GM23338 (cell line): Measurements from ENCODE around the gene CLOCK. TPM values are rescaled to one million over a fixed set of nuclear protein-coding genes. Genes with fewer than 3 reads are reported as not detected.

Experiments
- ATAC-seq: fragments of 200-7000 bp; cut with Tn5 transposase; 3 replicates; pipeline ENCODE4 v1.9.1; 2020
- DNase-seq: peaks from one replicate; pipeline ENCODE4 v3.0.0-alpha.2; 2015; ENCODE audit warnings: low spot score
- H2AFZ ChIP-seq: fragments of 200-600 bp; sonication (generic); 2 replicates; pipeline ENCODE4 v1.8.0; 2016; ENCODE audit warnings: antibody characterized with exemption, mild to moderate bottlenecking, moderate library complexity
- H3F3A ChIP-seq: fragments of 200-600 bp; sonication (generic); replicated peaks from 2 replicates; pipeline ENCODE4 v1.8.0; 2017; ENCODE audit warnings: antibody characterized with exemption, mixed run types, low read depth
- H3K27ac ChIP-seq: fragments of 200-600 bp; sonication (generic); 2 replicates; pipeline ENCODE4 v1.6.1; 2016; ENCODE audit warnings: low read depth
- H3K27me3 ChIP-seq: fragments of 200-600 bp; sonication (generic); 2 replicates; pipeline ENCODE4 v1.8.0; 2016; ENCODE audit warnings: mild to moderate bottlenecking, mixed run types, moderate library complexity; ENCODE audit not compliant: insufficient read depth
- H3K36me3 ChIP-seq: fragments of 200-600 bp; sonication (generic); 2 replicates; pipeline ENCODE4 v1.8.0; 2016; ENCODE audit warnings: mild to moderate bottlenecking; ENCODE audit not compliant: insufficient read depth
- H3K4me1 ChIP-seq: fragments of 200-600 bp; sonication (generic); 2 replicates; pipeline ENCODE4 v1.8.0; 2016; ENCODE audit warnings: mild to moderate bottlenecking, moderate library complexity; ENCODE audit not compliant: insufficient read depth
- H3K4me2 ChIP-seq: fragments of 200-600 bp; sonication (generic); 2 replicates; pipeline ENCODE4 v1.7.1; 2017; ENCODE audit warnings: mixed run types
- H3K4me3 ChIP-seq: fragments of 200-600 bp; sonication (generic); 2 replicates; pipeline ENCODE4 v1.6.1; 2016; ENCODE audit warnings: mixed run types
- H3K79me2 ChIP-seq: fragments of 200-600 bp; sonication (generic); replicated peaks from 2 replicates; pipeline ENCODE4 v1.8.0; 2017; ENCODE audit warnings: mild to moderate bottlenecking; ENCODE audit not compliant: insufficient read depth
- H3K9me2 ChIP-seq: fragments of 200-600 bp; sonication (generic); 2 replicates; pipeline ENCODE4 v1.8.0; 2017; ENCODE audit not compliant: insufficient read depth
- H4K20me1 ChIP-seq: fragments of 200-600 bp; sonication (generic); replicated peaks from 2 replicates; pipeline ENCODE4 v1.8.0; 2017; ENCODE audit warnings: mild to moderate bottlenecking; ENCODE audit not compliant: insufficient read depth
- H3K27ac Mint-ChIP-seq: 2 replicates; pipeline ENCODE4 v1.8.0; 2020; ENCODE audit warnings: inconsistent platforms, mild to moderate bottlenecking, moderate library complexity, mixed read lengths
- H3K27me3 Mint-ChIP-seq: 3 replicates; pipeline ENCODE4 v1.8.0; 2022; ENCODE audit warnings: low read depth, mild to moderate bottlenecking, moderate library complexity, mixed read lengths, inconsistent platforms; ENCODE audit not compliant: insufficient read depth, poor library complexity
- H3K36me3 Mint-ChIP-seq: 3 replicates; pipeline ENCODE4 v1.8.0; 2021; ENCODE audit warnings: low read depth, mild to moderate bottlenecking, inconsistent platforms, moderate library complexity, mixed read lengths
- H3K4me1 Mint-ChIP-seq: 3 replicates; pipeline ENCODE4 v1.8.0; 2020; ENCODE audit warnings: mild to moderate bottlenecking, inconsistent platforms, mixed read lengths
- H3K4me3 Mint-ChIP-seq: 3 replicates; pipeline ENCODE4 v1.8.0; 2021; ENCODE audit warnings: moderate library complexity, mild to moderate bottlenecking, inconsistent platforms, mixed read lengths
- H3K9me3 Mint-ChIP-seq: 3 replicates; pipeline ENCODE4 v1.8.0; 2020; ENCODE audit warnings: moderate library complexity, mild to moderate bottlenecking, inconsistent platforms, mixed read lengths
- CREB1 ChIP-seq: fragments of 250-450 bp; sonication (Bioruptor Pico); IDR thresholded peaks from 2 replicates; pipeline ENCODE4 v1.5.0; 2020; ENCODE audit warnings: low read depth, mild to moderate bottlenecking, moderate library complexity
- EZH2 ChIP-seq: fragments of 200-600 bp; sonication (generic); IDR thresholded peaks from one replicate; pipeline ENCODE4 v1.8.0; 2017; ENCODE audit warnings: antibody characterized with exemption, mild to moderate bottlenecking, low read depth; ENCODE audit not compliant: unreplicated experiment
- EZH2phosphoT487 ChIP-seq: fragments of 200-600 bp; sonication (generic); IDR thresholded peaks from one replicate; pipeline ENCODE4 v1.8.1; 2018; ENCODE audit warnings: antibody characterized with exemption; ENCODE audit not compliant: unreplicated experiment
- JUNB ChIP-seq: IDR thresholded peaks from one replicate; pipeline ENCODE4 v1.6.1; 2016; ENCODE audit warnings: antibody characterized with exemption; ENCODE audit not compliant: unreplicated experiment
- NANOG ChIP-seq: IDR thresholded peaks from 2 replicates; pipeline ENCODE4 v1.6.1; 2016; ENCODE audit warnings: antibody characterized with exemption, borderline replicate concordance
- POLR2AphosphoS5 ChIP-seq: IDR thresholded peaks from 2 replicates; pipeline ENCODE4 v1.6.1; 2016; ENCODE audit warnings: antibody characterized with exemption, low read depth
- STAT1 ChIP-seq: IDR thresholded peaks from one replicate; pipeline ENCODE4 v1.6.1; 2016; ENCODE audit warnings: antibody characterized with exemption; ENCODE audit not compliant: unreplicated experiment
- ZNF114 ChIP-seq: fragments of 250-450 bp; sonication (Bioruptor Pico); IDR thresholded peaks from 2 replicates; pipeline ENCODE4 v1.5.0; 2020; ENCODE audit warnings: mild to moderate bottlenecking, moderate library complexity
- ZNF331 ChIP-seq: fragments of 250-450 bp; sonication (Bioruptor Pico); IDR thresholded peaks from 2 replicates; pipeline ENCODE4 v1.5.0; 2020; ENCODE audit warnings: low read depth, mild to moderate bottlenecking, moderate library complexity
- polyA plus RNA-seq: library from polyadenylated mRNA; unstranded; fragments of >200 nt; fragmentation: Nextera tagmentation; extraction: Ambion mirVana; gene quantifications from 2 replicates; pipeline ENCODE4 v1.2.1, GENCODE V29; 2016
- total RNA-seq: library from RNA; depleted of rRNA; stranded (reverse); fragments of >200 nt; shearing (Covaris generic); gene quantifications from 2 replicates; pipeline ENCODE4 v1.2.3, GENCODE V29; 2014
- TF ChIP-seq, protein P1 (sequence below), 2 experiments: fragments of 200-600 bp in 1 of 2; sonication (generic) in 1 of 2; conservative IDR thresholded peaks; 2 replicates each; pipeline versions ENCODE4 v1.5.1 to v1.6.1; 2016 to 2017; ENCODE audit warnings: antibody characterized with exemption in 2 of 2, low read depth in 2 of 2, mild to moderate bottlenecking in 2 of 2, moderate library complexity in 1 of 2
- TF ChIP-seq, protein P2 (sequence below): fragments of 250-450 bp; sonication (Bioruptor Pico); IDR thresholded peaks from 2 replicates; pipeline ENCODE4 v1.5.0; 2020; ENCODE audit warnings: mild to moderate bottlenecking, moderate library complexity
- TF ChIP-seq, protein P3 (sequence below): IDR thresholded peaks from one replicate; pipeline ENCODE4 v1.6.1; 2018; ENCODE audit warnings: antibody characterized with exemption; ENCODE audit not compliant: unreplicated experiment
- TF ChIP-seq, protein P4 (sequence below): IDR thresholded peaks from 2 replicates; pipeline ENCODE4 v1.6.1; 2016; ENCODE audit warnings: antibody characterized with exemption

CLOCK gene
- total and polyA plus RNA-seq, 2 experiments from 2014 or later: 17.1 to 28.8 TPM

DNA sequence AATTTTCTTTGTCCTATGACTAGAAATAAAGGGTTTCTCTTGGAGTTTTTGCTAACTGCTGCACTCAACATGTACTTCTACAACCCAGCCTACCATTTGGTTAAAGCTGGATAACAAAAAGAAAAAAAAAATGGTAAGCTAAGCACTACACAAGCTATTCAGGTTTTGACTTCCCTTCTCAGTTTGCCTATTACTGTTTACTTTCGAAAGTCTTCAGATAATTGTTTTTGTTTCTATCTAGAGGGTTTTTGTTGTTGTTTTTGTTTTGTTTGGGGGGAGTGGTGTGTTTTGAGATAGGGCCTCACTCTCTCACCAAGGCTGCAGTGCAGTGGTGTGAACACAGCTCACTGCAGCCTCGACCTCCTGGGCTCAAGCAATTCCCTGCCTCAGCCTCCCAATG lies 46.6 kb downstream of the CLOCK start:
- Histone ChIP-seq H3K79me2 (peaks cover 85% of the 10 kb centered on the region), H3K4me2 (no peak overlapping the region), H3K27me3 (no peaks in the 10 kb centered on the region), H3K36me3 (no peaks in the 10 kb centered on the region), H3K4me3 (no peak overlapping the region), H2AFZ (no peak overlapping the region), H3F3A (no peaks in the 10 kb centered on the region), H4K20me1 (no peaks in the 10 kb centered on the region; the same call in 1 of the 2 replicates), H3K27ac (no peak overlapping the region), H3K4me1 (peaks cover 3% of the 10 kb centered on the region; the same call in 1 of the 2 replicates), H3K9me2 (no peaks in the 10 kb centered on the region)
- peaks cover 7% of the 10 kb centered on the region for H3K4me1 Mint-ChIP-seq
- H3K27me3 Mint-ChIP-seq: no peaks in the 10 kb centered on the region
- ATAC-seq: no peak
- TF ChIP-seq, protein P1, sequence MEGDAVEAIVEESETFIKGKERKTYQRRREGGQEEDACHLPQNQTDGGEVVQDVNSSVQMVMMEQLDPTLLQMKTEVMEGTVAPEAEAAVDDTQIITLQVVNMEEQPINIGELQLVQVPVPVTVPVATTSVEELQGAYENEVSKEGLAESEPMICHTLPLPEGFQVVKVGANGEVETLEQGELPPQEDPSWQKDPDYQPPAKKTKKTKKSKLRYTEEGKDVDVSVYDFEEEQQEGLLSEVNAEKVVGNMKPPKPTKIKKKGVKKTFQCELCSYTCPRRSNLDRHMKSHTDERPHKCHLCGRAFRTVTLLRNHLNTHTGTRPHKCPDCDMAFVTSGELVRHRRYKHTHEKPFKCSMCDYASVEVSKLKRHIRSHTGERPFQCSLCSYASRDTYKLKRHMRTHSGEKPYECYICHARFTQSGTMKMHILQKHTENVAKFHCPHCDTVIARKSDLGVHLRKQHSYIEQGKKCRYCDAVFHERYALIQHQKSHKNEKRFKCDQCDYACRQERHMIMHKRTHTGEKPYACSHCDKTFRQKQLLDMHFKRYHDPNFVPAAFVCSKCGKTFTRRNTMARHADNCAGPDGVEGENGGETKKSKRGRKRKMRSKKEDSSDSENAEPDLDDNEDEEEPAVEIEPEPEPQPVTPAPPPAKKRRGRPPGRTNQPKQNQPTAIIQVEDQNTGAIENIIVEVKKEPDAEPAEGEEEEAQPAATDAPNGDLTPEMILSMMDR (conservative IDR thresholded peaks at IDR 0.05; ENCODE audit: low read depth in 2 of 2): no peak
- no peak for TF ChIP-seq ZNF114
- TF ChIP-seq CREB1: no peak
- no peak for TF ChIP-seq STAT1
- no peak for TF ChIP-seq JUNB
- TF ChIP-seq EZH2: no peak
- TF ChIP-seq, protein P2, sequence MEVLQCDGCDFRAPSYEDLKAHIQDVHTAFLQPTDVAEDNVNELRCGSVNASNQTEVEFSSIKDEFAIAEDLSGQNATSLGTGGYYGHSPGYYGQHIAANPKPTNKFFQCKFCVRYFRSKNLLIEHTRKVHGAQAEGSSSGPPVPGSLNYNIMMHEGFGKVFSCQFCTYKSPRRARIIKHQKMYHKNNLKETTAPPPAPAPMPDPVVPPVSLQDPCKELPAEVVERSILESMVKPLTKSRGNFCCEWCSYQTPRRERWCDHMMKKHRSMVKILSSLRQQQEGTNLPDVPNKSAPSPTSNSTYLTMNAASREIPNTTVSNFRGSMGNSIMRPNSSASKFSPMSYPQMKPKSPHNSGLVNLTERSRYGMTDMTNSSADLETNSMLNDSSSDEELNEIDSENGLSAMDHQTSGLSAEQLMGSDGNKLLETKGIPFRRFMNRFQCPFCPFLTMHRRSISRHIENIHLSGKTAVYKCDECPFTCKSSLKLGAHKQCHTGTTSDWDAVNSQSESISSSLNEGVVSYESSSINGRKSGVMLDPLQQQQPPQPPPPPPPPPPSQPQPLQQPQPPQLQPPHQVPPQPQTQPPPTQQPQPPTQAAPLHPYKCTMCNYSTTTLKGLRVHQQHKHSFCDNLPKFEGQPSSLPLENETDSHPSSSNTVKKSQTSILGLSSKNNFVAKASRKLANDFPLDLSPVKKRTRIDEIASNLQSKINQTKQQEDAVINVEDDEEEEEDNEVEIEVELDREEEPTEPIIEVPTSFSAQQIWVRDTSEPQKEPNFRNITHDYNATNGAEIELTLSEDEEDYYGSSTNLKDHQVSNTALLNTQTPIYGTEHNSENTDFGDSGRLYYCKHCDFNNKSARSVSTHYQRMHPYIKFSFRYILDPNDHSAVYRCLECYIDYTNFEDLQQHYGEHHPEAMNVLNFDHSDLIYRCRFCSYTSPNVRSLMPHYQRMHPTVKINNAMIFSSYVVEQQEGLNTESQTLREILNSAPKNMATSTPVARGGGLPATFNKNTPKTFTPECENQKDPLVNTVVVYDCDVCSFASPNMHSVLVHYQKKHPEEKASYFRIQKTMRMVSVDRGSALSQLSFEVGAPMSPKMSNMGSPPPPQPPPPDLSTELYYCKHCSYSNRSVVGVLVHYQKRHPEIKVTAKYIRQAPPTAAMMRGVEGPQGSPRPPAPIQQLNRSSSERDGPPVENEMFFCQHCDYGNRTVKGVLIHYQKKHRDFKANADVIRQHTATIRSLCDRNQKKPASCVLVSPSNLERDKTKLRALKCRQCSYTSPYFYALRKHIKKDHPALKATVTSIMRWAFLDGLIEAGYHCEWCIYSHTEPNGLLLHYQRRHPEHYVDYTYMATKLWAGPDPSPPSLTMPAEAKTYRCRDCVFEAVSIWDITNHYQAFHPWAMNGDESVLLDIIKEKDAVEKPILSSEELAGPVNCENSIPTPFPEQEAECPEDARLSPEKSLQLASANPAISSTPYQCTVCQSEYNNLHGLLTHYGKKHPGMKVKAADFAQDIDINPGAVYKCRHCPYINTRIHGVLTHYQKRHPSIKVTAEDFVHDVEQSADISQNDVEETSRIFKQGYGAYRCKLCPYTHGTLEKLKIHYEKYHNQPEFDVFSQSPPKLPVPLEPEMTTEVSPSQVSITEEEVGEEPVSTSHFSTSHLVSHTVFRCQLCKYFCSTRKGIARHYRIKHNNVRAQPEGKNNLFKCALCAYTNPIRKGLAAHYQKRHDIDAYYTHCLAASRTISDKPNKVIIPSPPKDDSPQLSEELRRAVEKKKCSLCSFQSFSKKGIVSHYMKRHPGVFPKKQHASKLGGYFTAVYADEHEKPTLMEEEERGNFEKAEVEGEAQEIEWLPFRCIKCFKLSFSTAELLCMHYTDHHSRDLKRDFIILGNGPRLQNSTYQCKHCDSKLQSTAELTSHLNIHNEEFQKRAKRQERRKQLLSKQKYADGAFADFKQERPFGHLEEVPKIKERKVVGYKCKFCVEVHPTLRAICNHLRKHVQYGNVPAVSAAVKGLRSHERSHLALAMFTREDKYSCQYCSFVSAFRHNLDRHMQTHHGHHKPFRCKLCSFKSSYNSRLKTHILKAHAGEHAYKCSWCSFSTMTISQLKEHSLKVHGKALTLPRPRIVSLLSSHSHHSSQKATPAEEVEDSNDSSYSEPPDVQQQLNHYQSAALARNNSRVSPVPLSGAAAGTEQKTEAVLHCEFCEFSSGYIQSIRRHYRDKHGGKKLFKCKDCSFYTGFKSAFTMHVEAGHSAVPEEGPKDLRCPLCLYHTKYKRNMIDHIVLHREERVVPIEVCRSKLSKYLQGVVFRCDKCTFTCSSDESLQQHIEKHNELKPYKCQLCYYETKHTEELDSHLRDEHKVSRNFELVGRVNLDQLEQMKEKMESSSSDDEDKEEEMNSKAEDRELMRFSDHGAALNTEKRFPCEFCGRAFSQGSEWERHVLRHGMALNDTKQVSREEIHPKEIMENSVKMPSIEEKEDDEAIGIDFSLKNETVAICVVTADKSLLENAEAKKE (CRISPR knock-in tag): no peak
- TF ChIP-seq, protein P3, sequence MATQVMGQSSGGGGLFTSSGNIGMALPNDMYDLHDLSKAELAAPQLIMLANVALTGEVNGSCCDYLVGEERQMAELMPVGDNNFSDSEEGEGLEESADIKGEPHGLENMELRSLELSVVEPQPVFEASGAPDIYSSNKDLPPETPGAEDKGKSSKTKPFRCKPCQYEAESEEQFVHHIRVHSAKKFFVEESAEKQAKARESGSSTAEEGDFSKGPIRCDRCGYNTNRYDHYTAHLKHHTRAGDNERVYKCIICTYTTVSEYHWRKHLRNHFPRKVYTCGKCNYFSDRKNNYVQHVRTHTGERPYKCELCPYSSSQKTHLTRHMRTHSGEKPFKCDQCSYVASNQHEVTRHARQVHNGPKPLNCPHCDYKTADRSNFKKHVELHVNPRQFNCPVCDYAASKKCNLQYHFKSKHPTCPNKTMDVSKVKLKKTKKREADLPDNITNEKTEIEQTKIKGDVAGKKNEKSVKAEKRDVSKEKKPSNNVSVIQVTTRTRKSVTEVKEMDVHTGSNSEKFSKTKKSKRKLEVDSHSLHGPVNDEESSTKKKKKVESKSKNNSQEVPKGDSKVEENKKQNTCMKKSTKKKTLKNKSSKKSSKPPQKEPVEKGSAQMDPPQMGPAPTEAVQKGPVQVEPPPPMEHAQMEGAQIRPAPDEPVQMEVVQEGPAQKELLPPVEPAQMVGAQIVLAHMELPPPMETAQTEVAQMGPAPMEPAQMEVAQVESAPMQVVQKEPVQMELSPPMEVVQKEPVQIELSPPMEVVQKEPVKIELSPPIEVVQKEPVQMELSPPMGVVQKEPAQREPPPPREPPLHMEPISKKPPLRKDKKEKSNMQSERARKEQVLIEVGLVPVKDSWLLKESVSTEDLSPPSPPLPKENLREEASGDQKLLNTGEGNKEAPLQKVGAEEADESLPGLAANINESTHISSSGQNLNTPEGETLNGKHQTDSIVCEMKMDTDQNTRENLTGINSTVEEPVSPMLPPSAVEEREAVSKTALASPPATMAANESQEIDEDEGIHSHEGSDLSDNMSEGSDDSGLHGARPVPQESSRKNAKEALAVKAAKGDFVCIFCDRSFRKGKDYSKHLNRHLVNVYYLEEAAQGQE: no peak
- TF ChIP-seq, protein P4, sequence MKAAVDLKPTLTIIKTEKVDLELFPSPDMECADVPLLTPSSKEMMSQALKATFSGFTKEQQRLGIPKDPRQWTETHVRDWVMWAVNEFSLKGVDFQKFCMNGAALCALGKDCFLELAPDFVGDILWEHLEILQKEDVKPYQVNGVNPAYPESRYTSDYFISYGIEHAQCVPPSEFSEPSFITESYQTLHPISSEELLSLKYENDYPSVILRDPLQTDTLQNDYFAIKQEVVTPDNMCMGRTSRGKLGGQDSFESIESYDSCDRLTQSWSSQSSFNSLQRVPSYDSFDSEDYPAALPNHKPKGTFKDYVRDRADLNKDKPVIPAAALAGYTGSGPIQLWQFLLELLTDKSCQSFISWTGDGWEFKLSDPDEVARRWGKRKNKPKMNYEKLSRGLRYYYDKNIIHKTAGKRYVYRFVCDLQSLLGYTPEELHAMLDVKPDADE: no peak
- no peak for TF ChIP-seq POLR2AphosphoS5
- TF ChIP-seq EZH2phosphoT487: no peak
- TF ChIP-seq NANOG: no peak
- TF ChIP-seq ZNF331: no peak
- H3K4me3 Mint-ChIP-seq: no peak overlapping the region
- peaks cover 1% of the 10 kb centered on the region; the same call in 1 of the 3 replicates for H3K9me3 Mint-ChIP-seq
- H3K27ac Mint-ChIP-seq: no peak overlapping the region
- DNase-seq: no peak
- H3K36me3 Mint-ChIP-seq: peaks cover 6% of the 10 kb centered on the region
